ENCODE measurements around the gene FDPS. TPM values are rescaled to one million over a fixed set of nuclear protein-coding genes. Genes with fewer than 3 reads are reported as not detected.

Gene FDPS
- total RNA-seq, 1 experiment from 2014 or later, result 264 TPM

GRCh38 chr1:155293086-155293749, 15.4 kb upstream of the FDPS start:
- intact Hi-C loops (cut with micrococcal nuclease), result no loop called here
- Mint-ChIP-seq H3K4me1 (ENCODE audit: insufficient read depth, unreplicated experiment) (no peaks in the 10 kb centered on the region), H3K4me3 (ENCODE audit: unreplicated experiment) (no peak overlapping the region), H3K36me3 (ENCODE audit: insufficient read depth, unreplicated experiment) (no peaks in the 10 kb centered on the region), H3K27me3 (ENCODE audit: insufficient read depth, unreplicated experiment) (peaks cover 34% of the 10 kb centered on the region), H3K27ac (ENCODE audit: low read depth, unreplicated experiment) (no peak overlapping the region), H3K9me3 (ENCODE audit: unreplicated experiment) (no peaks in the 10 kb centered on the region)
- ChIA-PET CTCF (interaction anchor here (0.5 to 1.9 kb wide), 3 partner anchors 43 to 830 kb away, joined by 3 to 9 read pairs (median 3); no protein-coding TSS in a partner anchor), POLR2A (interaction anchor here (0.9 to 1.5 kb wide), 5 partner anchors 12 to 30 kb away, joined by 3 to 9 read pairs (median 6); partner anchors contain the start of genes FDPS and RUSC1)
- TF ChIP-seq CTCF (IDR thresholded peaks at IDR 0.05; ENCODE audit: unreplicated experiment), result no peak
- BruUV-seq (replicated peaks), result no TSS peak
- DNase-seq (ENCODE audit: unreplicated experiment), result no peak

GRCh38 chr1:155294520-155295182, 14.0 kb upstream of the FDPS start:
- peaks cover 34% of the 10 kb centered on the region for H3K27me3 Mint-ChIP-seq (ENCODE audit: insufficient read depth, unreplicated experiment)
- ChIA-PET POLR2A (no interaction called here), CTCF (interaction anchor here (1.2 kb wide), 1 partner anchor 15 kb away, joined by 3 read pairs; no protein-coding TSS in a partner anchor)
- no peak for TF ChIP-seq CTCF (IDR thresholded peaks at IDR 0.05; ENCODE audit: unreplicated experiment)
- no peaks in the 10 kb centered on the region for H3K4me1 Mint-ChIP-seq (ENCODE audit: insufficient read depth, unreplicated experiment)
- no peaks in the 10 kb centered on the region for H3K36me3 Mint-ChIP-seq (ENCODE audit: insufficient read depth, unreplicated experiment)
- BruUV-seq (replicated peaks), result no TSS peak
- H3K9me3 Mint-ChIP-seq (ENCODE audit: unreplicated experiment), result no peaks in the 10 kb centered on the region
- no peak overlapping the region for H3K4me3 Mint-ChIP-seq (ENCODE audit: unreplicated experiment)
- no peak for DNase-seq (ENCODE audit: unreplicated experiment)
- no peak overlapping the region for H3K27ac Mint-ChIP-seq (ENCODE audit: low read depth, unreplicated experiment)
- intact Hi-C loops (cut with micrococcal nuclease), result no loop called here

- Mint-ChIP-seq H3K36me3 (ENCODE audit: insufficient read depth, unreplicated experiment) (no peaks in the 10 kb centered on the region), H3K9me3 (ENCODE audit: unreplicated experiment) (no peaks in the 10 kb centered on the region), H3K4me1 (ENCODE audit: insufficient read depth, unreplicated experiment) (no peaks in the 10 kb centered on the region), H3K27me3 (ENCODE audit: insufficient read depth, unreplicated experiment) (peaks cover 34% of the 10 kb centered on the region), H3K4me3 (ENCODE audit: unreplicated experiment) (no peak overlapping the region), H3K27ac (ENCODE audit: low read depth, unreplicated experiment) (no peak overlapping the region)
- ChIA-PET POLR2A (no interaction called here), CTCF (interaction anchor here (0.7 to 1.2 kb wide), 3 partner anchors 16 to 805 kb away, joined by 3 read pairs; no protein-coding TSS in a partner anchor)
- TF ChIP-seq CTCF (IDR thresholded peaks at IDR 0.05; ENCODE audit: unreplicated experiment), result no peak
- no TSS peak for BruUV-seq (replicated peaks)
- no peak for DNase-seq (ENCODE audit: unreplicated experiment)
- intact Hi-C loops (cut with micrococcal nuclease), result no loop called here
Observed at GRCh38 chr1:155295183-155295941, 13.3 kb upstream of the FDPS start.

- Mint-ChIP-seq H3K4me3 (ENCODE audit: unreplicated experiment) (no peak overlapping the region), H3K4me1 (ENCODE audit: insufficient read depth, unreplicated experiment) (no peaks in the 10 kb centered on the region), H3K36me3 (ENCODE audit: insufficient read depth, unreplicated experiment) (no peaks in the 10 kb centered on the region), H3K27me3 (ENCODE audit: insufficient read depth, unreplicated experiment) (peaks cover 34% of the 10 kb centered on the region), H3K27ac (ENCODE audit: low read depth, unreplicated experiment) (no peak overlapping the region), H3K9me3 (ENCODE audit: unreplicated experiment) (no peaks in the 10 kb centered on the region)
- no peak for TF ChIP-seq CTCF (IDR thresholded peaks at IDR 0.05; ENCODE audit: unreplicated experiment)
- intact Hi-C loops (cut with micrococcal nuclease), result no loop called here
- BruUV-seq (replicated peaks), result no TSS peak
- no peak for DNase-seq (ENCODE audit: unreplicated experiment)
- CTCF ChIA-PET, result interaction anchor here (0.7 to 1.2 kb wide), 4 partner anchors 16 to 806 kb away, joined by 3 read pairs; no protein-coding TSS in a partner anchor
- POLR2A ChIA-PET, result no interaction called here
Observed at GRCh38 chr1:155295942-155296267, 12.8 kb upstream of the FDPS start.
